Right lobe of liver (tissue), 4 donors: ENCODE measurements around the gene TMTC4.

ENCODE experiments used
- POLR2A ChIP-seq: fragments of 450-650 bp; IDR thresholded peaks from one replicate; pipeline ENCODE4 v1.6.1; 2017; ENCODE audit warnings: antibody characterized with exemption, mild to moderate bottlenecking
- TF ChIP-seq, protein P1 (sequence below), 4 donors: fragments of 200-600 bp in 3 of 4; fragments of 450-650 bp in 1 of 4; IDR thresholded peaks; one replicate each; pipeline versions ENCODE4 v1.5.1 to v1.8.0; 2016 to 2022; ENCODE audit warnings: antibody characterized with exemption in 4 of 4, mild to moderate bottlenecking in 2 of 4
- donor health status: DM: no; HTN: no; CAD: no.
- donor health status: DM: no; HTN: no; CAD: no.
- donor health status: DM: no; HTN: yes; CAD: no.

DNA sequence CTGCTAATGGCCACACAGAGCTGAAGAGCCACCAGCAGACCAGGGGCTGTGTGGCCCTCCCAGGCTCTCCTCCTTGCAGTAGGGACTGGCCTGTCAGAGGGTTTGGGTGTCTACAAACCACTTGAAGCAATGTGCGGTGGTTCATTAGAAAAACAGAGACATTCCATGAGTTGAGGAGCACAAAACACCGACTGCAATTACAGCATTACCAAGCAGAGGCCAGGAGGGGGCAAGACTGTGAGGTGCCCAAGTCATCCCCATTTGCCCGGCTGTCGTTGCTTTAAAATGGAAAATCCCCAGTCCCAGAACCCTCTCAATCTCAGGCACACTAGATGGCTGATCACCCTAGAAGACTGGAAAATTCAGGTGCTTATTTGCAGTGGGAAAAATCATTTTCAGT is 15.0 kb downstream of the TMTC4 start:
- no peak for TF ChIP-seq POLR2A
- TF ChIP-seq, protein P1, sequence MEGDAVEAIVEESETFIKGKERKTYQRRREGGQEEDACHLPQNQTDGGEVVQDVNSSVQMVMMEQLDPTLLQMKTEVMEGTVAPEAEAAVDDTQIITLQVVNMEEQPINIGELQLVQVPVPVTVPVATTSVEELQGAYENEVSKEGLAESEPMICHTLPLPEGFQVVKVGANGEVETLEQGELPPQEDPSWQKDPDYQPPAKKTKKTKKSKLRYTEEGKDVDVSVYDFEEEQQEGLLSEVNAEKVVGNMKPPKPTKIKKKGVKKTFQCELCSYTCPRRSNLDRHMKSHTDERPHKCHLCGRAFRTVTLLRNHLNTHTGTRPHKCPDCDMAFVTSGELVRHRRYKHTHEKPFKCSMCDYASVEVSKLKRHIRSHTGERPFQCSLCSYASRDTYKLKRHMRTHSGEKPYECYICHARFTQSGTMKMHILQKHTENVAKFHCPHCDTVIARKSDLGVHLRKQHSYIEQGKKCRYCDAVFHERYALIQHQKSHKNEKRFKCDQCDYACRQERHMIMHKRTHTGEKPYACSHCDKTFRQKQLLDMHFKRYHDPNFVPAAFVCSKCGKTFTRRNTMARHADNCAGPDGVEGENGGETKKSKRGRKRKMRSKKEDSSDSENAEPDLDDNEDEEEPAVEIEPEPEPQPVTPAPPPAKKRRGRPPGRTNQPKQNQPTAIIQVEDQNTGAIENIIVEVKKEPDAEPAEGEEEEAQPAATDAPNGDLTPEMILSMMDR (IDR thresholded peaks at IDR 0.05) = no peak
